Right lung (tissue), 5 donors: Measurements from ENCODE around the gene ATRNL1. TPM values are rescaled to one million over a fixed set of nuclear protein-coding genes. Genes with fewer than 3 reads are reported as not detected.
"Not testable (repeated sequence)": the region's sequence is repeated elsewhere in the genome, so short reads cannot be mapped to it uniquely, and the experiment has no call there.

ENCODE experiments used
- DNase-seq, 2 donors: peaks; one replicate each; pipeline ENCODE4 v3.0.0-alpha.2; 2013
- polyA plus RNA-seq, 5 donors: library from polyadenylated mRNA; unstranded; fragments of 120-200 nt; gene quantifications; one replicate each; pipeline versions ENCODE4 v1.2.1 to v1.2.3, GENCODE V29; 2013; ENCODE audit warnings: inconsistent platforms in 1 of 5, low replicate concordance in 1 of 5; ENCODE audit not compliant: insufficient read length in 5 of 5, insufficient read depth in 1 of 5

Gene ATRNL1
- polyA plus RNA-seq, 5 donors, result 4.4 to 6.9 (median 5.7) TPM

DNA sequence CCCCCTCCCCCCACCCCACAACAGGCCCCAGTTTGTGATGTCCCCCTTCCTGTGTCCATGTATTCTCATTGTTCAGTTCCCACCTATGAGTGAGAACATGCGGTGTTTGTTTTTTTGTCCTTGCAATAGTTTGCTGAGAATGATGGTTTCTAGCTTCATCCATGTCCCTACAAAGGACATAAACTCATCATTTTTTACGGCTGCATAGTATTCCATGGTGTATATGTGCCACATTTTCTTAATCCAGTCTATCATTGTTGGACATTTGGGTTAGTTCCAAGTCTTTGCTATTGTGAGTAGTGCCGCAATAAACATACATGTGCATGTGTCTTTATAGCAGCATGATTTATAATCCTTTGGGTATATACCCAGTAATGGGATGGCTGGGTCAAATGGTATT lies 312.7 kb downstream of the ATRNL1 start:
- DNase-seq, result not testable (repeated sequence)

DNA sequence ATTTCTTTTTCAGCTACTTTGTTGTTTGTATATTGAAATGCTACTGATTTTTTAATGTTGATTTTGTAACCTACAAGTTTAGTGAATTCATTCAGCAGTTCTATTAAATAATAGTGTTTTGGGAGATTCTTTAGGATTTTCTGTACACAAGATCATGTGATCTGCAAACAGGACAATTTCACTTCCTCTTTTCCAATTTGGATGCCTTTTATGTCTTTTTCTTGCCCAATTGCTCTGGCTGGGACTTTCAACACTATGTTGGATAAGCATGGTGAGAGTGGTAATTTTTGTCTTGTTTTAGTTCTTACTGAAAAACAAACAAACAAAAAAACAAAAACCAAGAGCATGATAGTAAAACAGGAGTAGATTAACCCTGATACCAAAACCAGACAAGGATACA lies 316.2 kb downstream of the ATRNL1 start:
- DNase-seq, result no peak

DNA sequence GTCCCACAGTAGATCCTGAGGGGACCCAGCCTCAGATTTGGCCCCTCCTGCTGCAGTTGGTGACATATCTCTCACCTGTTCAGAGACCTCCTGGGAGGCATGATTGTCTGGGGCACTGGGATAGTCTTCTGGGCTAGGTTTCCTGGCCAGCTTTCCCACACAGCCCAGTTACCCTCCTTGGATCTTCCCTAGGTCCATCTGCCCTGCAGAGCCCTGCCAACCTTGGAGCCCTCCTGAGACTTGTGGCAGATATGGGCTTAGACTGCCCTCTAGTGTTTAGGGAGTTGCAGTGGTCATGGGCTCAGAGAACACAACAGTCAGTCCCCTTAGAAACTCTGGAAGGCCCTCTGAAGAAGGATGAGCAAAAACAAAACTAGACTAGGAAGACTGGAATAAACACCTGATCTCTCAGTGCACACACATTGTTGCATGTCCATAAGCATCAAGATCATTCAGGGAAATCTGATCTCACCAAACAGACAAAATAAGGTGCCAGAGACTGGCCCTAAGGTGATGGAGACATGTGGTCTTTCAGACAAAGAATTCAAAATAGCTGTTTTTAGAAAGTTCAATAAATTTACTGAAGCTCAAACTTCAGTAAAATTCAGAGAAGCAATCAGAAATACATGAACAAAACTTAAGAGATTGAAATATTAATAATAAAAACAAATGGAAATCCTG lies 324.6 kb downstream of the ATRNL1 start:
- DNase-seq, result no peak

DNA sequence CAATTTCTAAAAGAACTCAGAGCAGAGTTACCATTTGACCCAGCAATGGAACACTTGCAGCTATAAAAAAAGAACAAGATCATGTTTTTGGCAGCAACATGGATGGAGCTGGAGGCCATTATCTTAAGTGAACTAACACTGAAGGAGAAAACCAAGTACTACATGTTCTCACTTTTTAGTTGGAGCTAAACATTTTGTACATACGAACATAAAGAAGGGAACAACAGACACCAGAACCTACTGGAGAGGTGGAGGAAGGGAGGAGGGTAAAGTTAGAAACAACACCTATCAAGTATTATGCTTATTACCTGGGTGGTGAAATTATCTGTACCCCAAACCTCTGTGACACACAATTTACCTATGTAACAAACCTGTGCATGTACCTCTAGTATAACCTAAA lies 329.5 kb downstream of the ATRNL1 start:
- no peak for DNase-seq

DNA sequence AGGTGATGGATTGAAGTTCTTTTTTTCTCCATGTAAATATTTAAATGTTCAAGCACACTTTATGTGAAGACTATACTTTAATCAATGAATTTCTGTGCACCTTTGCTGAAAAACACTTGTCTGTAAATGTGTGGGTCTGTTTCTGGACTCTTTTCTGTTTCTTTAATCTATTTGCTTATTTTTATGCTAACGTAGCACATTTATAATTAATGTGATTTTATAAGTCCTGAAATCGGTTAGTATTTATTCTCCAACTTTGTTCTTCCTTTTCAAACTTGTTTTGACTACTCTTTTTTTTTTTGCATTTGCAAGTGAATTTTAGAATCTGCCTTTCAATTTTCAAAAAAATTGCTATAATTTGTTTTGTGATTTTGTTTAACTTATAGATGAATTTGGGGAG lies 334.4 kb downstream of the ATRNL1 start:
- DNase-seq, result no peak

DNA sequence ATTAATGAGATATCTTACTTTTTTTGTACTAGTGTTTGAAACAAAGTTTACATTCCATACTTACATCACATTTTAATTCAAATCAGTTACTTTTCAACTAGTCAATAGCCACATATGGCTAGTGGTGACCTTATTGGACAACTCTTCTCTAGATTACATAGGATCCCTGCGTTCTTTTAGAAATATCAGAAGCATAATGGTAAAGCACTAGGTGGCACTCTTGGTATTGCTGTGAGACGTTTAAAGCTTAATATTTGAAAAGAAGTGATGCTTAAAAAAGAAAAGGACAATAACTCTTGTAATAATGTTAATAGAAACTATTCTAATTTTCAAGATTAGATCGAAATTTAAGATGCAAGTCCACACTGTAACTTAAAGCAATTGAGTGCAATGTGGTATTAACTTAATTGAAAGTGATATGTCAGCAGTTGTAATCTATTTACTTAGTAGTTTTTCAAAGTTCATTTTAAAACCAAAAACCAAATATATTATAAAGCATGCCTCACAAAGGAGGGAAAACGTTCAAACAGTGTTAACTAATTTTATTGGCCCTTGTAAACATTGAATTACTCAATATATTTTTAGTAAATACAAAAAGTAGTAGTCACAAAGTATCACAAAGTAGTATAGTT lies 339.1 kb downstream of the ATRNL1 start:
- DNase-seq, result peak in 1 of 2 donors; percentile 2

DNA sequence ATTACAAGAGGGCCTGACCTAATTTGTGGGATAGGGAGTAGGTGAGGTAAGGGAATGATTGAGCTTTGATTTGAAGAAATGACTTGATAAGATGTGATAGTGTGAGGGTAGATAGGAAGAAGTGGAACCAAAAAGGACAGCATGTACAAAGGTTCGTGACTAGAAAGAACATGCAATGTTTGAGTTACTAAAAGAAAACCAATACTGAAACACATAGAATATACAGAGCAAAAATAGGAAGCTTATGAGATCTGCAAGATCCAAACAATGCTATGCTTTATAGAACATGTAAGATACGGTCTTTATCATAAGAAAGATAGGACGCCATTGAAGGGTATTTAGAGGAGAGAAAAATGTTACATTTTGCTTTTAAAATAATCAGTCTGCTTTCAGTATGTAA lies 343.8 kb downstream of the ATRNL1 start:
- no peak for DNase-seq

DNA sequence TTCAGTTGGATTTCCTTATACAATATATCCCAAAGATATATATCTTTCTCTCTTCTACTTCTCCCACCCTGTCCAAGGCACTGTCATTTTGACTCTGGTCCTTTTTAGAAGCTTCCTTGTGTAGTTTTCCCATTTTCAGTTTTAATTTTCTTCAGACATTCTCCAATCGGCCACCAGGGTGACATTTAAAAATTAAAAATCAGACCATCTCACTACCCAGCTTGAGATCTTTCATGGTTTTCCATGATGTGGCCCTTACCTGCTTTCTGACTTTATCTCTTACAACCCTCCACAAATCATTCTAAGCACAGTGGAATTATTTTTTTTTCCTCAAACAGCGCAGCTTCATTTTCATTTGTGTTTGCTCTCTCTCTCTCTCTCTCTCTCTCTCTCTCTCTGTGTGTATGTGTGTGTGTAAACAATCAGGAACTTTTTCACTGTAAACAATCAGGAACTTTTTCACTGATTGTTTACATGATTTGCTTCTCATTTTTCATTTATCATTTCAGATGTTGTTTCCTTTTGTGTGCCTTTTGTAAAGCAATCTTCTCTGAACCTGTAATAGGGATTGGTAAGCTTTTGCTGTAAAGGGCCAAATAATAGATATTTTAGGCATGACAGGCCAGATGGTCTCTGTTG lies 348.9 kb downstream of the ATRNL1 start:
- peak; percentile 1 to 17 for DNase-seq

DNA sequence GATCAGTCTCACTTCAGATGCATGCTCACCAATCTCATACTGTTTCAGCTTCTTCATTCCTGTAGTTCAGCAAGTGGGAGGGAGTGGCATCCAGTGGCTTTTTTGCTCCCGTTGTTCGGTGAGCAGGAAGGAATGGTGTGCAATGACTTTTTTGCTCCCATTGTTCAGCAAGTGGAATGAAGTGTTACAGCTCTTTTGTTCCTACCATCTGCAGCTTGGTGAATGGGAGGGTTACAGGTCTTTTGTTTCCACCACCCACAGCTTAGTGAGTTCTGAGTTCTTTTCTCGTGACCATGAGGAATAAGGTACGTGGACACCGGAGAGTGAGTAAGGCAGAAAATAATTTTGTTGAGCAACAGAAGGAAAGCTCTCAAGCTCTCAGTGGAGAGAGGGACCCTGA lies 363.6 kb downstream of the ATRNL1 start:
- DNase-seq, result no peak

DNA sequence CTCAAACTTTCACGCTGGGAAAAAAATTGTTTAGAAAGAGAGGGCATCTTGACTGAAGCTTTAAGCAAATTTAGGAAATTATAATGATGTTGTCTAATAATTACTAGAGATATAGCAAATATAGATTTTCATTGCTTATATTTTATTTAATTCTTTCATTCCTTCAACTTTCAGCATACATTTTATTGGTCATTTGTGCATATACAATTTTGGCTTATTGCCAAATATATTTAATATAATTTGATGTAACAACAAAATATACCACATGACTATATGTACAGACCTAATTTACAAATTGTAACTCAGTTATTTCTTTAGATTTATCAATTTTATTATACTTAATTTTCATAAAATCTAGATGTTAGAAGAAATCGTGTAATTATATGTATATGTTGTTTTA lies 390.1 kb downstream of the ATRNL1 start:
- no peak for DNase-seq

DNA sequence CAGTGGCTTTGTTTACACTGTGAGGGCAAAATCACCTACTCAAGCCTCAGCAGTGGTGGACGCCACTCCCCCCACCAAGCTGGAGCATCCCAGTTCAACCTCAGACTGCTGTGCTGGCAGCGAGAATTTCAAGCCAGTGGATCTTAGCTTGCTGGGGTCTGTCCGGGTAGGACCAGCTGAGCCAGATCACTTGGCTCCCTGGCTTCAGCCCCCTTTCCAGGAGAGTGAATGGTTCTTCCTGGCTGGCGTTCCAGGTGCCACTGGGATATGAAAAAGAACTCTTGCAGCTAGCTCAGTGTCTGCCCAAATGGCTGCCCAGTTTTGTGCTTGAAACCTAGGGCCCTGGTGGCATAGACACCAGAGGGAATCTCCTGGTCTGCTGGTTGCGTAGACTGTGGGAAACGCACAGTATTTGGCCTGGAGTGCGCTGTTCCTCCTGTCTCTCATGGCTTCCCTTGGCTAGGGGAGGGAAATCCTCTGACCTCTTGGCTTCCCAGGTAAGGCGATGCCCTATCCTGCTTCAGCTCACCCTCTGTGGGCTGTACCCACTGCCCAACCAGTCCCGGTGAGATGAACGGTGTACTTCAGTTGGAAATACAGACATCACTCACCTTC lies 398.5 kb downstream of the ATRNL1 start:
- DNase-seq, result no peak

DNA sequence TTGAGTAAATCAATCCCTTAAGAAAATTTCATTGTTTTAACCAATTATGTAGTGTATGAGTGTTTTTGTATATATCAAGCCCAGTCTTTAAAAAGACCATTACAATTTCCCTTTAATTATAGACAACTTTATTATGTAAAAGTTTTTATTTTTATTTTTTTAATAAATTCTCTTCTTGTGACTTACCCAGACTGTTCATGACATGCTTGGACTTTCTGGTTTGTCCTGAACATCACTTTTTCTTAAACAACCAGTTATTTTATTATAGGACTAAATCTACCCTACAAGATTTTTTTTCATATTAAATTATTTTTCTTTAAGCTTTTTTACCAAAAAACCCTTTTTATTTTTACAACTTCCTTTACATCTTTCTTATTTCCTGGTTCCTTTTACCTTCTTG lies 410.4 kb downstream of the ATRNL1 start:
- DNase-seq, result no peak

DNA sequence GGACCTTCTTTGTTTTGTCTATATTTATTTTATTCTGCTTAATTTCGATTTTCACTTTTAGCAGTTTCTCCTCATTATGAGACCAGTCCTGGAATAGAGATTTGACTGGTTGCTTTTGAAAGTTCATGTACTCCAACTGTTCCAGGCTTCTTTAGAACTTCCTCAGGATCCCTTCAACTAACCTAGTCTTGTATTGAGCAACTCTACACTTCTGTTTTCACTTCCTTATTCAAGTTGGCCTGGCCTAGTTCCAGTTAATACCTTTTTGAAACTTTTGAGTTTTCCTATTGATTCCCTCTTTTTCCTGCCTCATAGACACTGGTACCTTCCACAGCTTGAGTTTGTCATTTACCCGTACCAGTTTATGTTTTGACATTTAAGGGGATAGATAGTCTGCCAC lies 421.7 kb downstream of the ATRNL1 start:
- no peak for DNase-seq

DNA sequence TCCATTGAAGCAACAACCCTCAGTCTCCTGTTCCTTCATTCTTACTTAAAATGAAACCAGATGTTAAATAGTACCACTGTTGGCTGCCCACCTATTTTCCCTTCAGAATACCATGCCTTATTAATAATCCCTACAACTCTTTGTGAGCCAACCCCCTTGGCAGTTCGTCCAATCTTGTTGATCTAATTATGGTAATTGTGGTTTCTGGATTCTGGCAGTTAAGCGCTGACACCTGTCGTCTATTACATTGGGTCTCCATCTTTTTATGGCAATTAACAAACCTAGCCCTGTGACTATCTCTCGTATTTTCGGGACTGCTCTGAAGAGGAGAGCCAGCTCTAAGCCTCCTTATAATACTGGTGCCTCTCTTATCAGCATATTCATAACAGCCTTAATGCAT lies 432.0 kb downstream of the ATRNL1 start:
- DNase-seq, result no peak

DNA sequence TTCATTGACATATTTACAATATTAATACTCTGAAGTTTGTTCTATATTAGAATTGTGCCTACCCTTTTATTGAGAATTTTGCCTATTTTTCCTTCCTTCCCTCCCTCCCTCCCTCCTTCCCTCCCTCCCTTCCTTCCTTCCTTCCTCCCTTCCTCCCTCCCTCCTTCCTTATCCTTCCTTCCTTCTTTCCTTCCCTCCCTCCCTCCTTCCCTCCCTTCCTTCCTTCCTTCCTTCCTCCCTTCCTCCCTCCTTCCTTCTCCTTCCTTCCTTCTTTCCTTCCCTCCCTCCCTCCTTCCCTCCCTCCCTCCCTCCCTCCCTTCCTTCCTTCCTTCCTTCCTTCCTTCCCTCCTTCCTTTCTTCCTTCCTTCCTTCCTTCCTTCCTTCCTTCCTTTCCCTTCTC lies 434.5 kb downstream of the ATRNL1 start:
- DNase-seq, result not testable (repeated sequence)

DNA sequence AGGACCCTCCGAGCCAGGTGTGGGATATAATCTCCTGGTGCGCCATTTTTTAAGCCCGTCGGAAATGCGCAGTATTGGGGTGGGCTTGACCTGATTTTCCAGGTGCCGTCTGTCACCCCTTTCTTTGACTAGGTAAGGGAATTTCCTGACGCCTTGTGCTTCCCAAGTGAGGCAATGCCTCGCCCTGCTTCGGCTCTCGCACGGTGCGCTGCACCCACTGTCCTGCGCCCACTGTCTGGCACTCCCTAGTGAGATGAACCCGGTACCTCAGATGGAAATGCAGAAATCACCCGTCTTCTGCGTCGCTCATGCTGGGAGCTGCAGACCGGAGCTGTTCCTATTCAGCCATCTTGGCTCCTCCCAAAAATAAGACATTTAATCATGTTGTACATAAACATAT lies 443.2 kb downstream of the ATRNL1 start:
- not testable (repeated sequence) for DNase-seq

DNA sequence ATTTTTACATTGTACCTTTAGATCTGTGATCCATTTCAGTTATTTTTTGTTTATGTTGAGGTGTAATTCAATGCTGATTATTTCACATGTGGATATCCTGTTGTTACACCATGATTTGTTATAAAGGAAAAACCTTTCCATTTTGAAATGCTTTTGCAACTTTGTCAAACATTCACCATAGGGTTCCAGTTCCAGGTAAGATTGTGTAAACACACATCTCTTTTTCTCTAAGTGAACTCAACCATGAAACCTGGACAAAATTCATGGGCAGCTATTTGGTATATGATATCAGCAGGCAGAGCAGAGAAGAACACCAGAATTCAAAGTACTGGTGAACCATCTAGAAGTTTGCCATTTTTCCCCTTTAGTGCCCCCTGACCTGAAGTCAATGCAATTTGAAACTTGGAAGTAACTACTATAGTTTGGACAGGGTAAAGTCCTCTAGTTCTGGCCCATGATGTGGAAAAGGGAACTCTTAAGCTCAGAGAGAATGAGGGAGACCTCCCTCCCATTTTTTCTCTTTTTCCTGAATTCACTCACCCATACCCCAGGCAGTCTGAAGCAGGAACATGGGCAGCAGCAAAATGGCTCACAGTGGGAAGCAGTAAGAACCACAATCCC lies 446.1 kb downstream of the ATRNL1 start:
- DNase-seq, result no peak

DNA sequence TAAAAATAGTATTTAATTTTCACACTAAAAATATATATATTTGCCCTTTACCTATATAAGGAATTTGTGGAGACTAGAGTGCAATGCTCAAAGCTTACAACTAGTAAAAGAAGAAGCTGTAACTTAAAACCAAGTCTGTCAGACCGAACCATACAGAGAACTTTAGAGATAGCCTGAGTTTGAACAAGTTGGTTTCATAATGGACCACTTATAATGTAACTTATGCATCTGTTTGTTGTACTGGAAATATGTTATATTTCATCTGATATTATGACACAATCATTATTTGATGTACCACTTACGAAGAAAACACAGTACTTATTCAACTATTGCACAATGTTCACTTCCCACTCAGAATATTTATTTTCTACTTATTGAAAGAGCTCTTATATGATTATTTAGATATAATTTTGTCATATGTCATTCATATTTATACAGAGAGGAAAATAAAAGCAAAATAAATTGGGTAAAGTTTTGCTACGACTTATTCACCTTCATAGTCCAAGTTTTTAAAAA lies 462.8 kb downstream of the ATRNL1 start:
- no peak for DNase-seq

DNA sequence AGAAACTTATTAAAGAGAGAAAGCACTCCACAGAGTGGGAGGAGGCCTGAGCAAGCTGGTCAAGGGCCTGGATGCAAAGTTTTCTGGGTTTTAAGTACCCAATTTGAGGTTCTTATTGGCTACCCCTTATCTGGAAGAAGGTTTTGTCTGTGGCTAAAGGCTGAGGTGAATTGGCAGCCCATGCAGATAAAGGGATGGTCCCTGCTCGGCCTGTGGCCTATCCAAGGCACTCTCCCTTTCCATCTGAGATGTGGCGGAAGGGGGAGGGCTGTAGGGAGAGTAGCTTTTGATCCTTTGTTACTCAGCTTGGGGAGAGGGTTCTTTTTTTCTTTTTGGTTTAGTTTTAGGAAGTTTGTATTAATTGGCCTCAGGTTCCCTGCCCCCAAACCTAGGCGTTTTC lies 465.1 kb downstream of the ATRNL1 start:
- no peak for DNase-seq

DNA sequence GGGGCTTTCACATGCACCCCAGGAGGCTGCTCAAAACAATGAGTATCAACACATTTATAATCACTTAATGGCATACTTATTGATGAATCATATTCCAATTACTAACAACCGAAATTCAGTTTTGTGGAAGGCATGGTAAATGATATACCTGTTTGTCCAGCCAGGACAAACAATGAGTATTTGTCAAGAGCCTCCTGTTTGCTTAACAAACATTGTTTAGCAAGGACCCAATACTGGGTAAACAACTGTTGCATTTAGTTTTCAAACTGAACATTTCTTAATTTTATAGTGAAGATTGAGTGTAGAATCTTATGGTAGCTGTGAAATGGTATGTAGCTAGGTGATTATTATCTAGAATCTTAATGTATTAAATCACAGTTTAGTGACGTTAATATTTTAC lies 473.7 kb downstream of the ATRNL1 start:
- no peak for DNase-seq

DNA sequence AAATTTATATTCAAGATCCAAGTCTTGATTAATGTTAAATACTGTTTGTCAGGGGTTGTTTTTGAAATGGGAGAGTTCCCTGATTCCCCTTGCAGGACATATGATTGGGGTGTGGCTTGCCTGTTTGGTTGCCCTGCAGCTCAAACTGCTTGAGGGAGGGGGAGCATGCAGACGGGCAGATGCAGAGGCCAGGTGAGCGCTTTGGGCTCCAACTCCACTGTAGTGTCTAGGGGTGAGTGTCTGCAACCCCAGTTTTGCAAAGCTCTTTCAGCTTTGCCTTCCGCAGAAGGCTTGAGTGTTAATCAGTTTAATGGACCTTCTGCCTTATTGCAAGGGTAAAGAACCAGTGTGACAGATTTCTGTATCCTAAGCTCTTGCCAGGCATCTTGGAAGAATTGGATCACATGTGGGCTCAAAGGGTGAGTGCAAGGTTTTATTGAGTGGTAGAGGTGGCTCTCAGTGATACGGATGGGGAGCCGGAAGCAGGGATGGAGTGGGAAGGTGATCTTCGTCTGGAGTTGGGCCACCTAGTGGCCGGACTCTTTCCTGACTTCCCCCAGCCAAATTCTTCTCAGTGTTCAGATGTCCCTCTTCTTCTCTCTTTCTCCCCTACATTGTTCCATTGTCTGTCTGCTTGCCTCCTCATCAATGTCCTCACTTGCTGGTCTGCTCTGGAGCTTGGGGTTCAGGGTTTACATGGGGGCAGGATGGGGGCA lies 479.7 kb downstream of the ATRNL1 start:
- no peak for DNase-seq

DNA sequence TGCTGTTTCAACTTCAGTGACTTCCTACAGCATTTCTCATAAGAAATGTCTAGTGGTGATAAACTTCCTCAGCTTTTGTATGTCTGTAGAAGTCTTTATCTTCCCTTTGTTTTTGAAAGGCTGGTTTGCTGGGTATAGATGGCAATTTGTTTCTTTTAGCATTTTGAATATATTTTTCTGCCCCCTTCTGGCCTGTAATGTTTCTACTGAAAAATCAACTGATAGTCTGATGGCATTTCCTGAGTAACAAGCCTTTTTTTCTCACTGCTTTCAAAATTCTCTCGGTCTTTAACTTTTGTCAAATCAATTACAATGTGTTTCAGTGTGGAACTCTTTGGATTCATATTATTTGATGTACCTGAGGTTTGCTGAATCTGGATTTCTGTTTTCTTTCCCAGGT lies 487.1 kb downstream of the ATRNL1 start:
- no peak for DNase-seq
